Activated CD8-positive, alpha-beta memory T cell treated with anti-CD3 and anti-CD28 coated beads, Interleukin-2, amount 50 U/mL, for 48 hours (primary cell): Measurements from ENCODE around the gene TTC4.
"Not testable (repeated sequence)": the region's sequence is repeated elsewhere in the genome, so short reads cannot be mapped to it uniquely, and the experiment has no call there.

Experiments
- DNase-seq: peaks from one replicate; pipeline ENCODE4 v3.0.0-alpha.2; 2020

Gene TTC4

GRCh38 chr1:54751426-54751825 is 35.8 kb downstream of the TTC4 start:
- DNase-seq, result no peak

GRCh38 chr1:54754045-54754444 is 38.4 kb downstream of the TTC4 start:
- no peak for DNase-seq

DNA sequence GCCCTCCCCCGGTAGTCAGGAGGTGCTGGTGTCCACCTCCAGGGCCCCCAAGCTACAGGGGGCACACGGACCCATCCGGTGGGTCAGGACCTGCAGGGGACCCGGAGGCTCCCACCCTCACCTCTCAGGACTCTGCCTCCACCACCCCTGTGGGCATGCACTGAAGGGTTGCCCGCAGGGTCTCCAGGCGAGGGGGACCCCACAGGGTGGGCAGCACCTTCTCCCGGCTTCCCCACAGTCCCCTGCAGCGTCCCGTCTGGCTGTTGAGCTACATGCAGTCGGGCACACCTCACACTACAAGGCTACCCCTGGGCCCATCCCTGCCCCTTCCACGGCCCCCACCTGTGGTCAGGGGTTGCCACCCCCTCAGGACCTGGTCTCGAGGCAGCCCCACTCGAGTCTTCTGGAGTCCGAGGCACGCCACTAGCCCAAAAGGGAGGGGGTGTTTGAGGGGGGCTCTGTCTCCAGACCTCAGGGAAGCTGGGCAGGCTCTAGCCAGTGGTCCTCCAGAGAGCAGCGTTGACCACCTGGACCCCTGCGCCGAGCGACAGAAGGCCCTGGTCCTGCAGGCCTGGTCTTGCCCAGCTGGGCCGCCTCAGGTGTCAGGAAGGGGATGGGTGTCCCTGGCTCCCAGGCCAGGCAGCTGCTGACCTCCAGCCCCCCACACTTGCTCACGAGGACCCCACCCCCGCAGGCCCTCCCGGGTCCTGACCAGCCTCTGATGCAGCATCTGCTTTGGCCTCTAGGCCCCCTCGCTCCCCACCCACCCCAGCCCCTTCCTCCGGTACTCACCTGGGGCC is 39.0 kb downstream of the TTC4 start:
- no peak for DNase-seq

DNA sequence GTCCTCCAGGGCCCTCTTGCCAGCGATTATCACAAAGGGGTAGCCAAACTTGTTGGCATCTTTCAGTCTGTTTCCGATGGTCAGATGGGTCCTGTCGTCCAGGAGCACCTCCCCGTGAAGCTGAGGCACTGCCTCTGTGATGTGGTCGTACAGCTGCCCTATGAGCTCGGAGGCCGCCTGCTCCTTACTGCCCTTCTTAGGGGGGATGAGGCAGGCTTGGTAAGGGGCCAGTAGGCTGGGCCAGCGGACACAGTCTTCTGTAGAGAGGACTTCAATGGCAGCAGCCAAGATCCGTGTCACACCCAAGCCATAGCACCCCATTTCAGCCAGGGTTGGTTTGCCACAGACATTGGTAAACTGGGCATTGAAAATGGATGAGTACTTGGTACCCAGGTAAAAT is 42.2 kb downstream of the TTC4 start:
- DNase-seq, result no peak

GRCh38 chr1:54758678-54759348 is 43.2 kb downstream of the TTC4 start:
- no peak for DNase-seq

DNA sequence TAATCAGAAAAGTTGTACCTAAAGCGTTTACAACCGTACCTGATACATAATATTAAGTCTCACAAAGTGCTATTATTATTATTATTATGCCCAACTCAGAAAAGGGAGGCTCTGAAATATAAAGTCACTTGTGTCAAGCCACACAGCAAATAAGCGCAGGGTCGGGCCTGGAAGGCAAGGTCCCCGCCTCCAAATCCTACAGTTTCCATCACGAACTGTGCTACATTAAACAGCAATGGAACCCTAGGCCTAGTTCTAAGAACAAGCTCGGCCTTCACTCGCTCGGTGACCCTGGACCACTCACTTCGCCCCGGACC is 48.1 kb downstream of the TTC4 start:
- DNase-seq, result no peak

GRCh38 chr1:54764133-54764921 is 48.7 kb downstream of the TTC4 start, which contains the start of gene PARS2:
Gene PARS2 (minus strand): TSS chr1:54764523. CDS start chr1:54759161, 5,362 bp downstream.
- DNase-seq, result peak; percentile 97

GRCh38 chr1:54764922-54765561 is 49.4 kb downstream of the TTC4 start:
- DNase-seq, result no peak

GRCh38 chr1:54766726-54767125 is 51.1 kb downstream of the TTC4 start:
- DNase-seq, result no peak

- no peak for DNase-seq
Observed at GRCh38 chr1:54767526-54767925, 51.9 kb downstream of the TTC4 start.

GRCh38 chr1:54768093-54768492 is 52.4 kb downstream of the TTC4 start:
- DNase-seq, result no peak

DNA sequence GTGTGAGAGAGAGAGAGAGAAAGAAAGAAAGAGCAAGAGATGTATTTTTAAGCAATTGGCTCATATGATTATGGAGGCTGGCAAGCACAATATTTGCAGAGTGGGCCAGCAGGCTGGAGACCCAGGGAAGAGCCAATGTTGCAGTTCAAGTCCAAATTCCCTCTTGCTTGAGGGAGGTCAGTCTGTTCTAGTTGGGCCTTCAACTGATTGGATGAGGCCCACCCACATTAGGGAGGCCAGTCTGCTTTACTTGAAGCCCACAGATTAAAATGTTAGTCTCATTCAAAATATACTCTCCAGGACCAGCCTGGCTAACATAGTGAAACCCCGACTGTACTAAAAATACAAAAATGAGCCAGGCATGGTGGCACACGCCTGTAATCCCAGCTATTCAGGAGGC is 57.3 kb downstream of the TTC4 start:
- no peak for DNase-seq

DNA sequence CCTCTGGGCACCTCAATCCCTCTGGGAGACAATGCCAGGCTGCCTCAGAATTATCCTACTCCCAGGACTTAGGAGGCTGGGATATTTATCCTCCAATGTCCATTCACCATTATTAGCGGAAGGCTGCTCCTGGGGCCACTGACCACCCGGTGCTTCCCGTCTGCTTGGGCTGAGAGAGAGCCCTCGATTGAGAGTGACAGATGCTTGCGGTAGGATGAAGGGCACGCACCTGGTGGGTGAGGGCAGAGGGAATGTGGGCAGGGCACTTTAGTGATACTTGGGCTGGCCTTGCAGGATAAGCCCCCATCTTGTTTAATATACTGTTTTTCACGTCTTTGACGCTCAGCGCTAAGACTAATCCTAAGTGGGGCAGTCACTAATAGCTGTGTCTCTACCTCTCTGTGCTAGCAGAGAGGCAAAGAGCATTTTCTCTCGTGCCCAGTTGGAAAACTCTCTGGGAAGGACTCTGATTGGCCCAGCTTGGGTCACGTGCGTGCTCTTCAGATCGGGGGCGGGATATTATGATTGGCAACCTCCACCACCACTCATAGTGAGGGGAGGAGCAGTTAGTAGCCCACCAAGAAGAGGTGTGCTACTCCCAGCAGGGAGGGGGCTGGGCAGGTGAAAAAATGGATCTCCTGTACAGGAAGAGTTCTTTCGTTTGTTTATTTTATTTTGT is 59.3 kb downstream of the TTC4 start:
- DNase-seq, result no peak

DNA sequence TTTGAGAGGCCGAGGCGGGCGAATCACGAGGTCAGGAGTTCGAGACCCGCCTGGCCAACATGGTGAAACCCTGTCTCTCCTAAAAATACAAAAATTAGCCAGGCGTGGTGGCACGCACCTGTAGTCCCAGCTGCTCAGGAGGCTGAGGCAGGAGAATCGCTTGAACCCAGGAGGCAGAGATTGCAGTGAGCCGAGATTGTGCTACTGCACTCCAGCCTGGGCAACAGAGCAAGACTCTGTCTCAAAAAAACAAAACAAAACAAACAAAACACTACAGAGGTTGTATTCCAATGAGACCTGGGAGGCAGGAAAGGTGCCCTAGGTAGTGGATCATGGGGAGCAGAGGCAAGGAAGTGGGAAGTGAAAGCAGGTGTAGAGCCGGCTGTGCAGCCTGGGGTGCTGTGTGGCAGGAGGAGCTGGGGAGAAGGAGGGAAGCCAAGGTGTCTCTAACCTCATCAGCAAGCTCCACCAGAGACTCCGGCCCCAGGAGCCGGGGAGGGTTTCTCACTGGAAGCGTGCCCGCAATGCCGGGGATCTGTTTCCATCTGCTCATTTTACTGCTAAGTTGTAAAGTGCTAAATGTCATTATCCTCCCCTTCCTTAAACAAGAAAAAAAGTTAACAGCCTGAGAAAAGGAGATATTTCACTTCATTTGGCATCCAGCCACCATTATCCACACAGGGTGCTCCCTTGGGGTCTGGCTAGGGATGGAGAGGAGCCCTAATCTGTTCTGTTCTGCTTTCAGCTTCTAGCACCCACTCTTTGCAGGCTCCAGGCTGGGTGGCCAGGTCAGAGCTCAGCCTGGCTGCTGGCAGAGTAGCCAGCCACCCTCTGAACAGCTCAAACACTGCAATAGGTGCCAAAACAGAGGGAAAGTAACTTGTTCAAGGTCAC is 60.4 kb downstream of the TTC4 start:
- DNase-seq, result not testable (repeated sequence)

DNA sequence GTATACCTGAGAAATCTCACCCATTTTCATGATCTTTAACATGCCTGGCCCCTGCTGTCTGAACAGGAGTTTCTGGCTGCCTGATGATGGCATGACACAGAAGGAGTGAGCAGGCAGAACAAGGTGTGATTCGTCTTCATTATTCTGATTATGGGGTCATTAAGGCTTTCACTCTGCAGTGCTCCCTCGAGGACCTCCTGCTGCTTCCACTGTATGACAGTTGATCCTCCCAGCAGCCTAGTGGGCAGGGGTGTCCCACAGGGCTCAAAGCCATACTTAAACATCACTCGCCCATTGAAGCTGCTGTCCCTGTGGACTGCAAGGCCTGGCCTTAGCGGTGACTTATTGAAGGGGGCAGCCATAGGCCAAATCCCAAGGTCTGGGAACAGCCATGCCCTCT is 61.4 kb downstream of the TTC4 start:
- DNase-seq, result no peak

- DNase-seq, result no peak
Observed at GRCh38 chr1:54777431-54777830, 61.8 kb downstream of the TTC4 start.

GRCh38 chr1:54781023-54781723 is 65.5 kb downstream of the TTC4 start:
- no peak for DNase-seq

- no peak for DNase-seq
Observed at GRCh38 chr1:54782156-54782555, 66.5 kb downstream of the TTC4 start.

DNA sequence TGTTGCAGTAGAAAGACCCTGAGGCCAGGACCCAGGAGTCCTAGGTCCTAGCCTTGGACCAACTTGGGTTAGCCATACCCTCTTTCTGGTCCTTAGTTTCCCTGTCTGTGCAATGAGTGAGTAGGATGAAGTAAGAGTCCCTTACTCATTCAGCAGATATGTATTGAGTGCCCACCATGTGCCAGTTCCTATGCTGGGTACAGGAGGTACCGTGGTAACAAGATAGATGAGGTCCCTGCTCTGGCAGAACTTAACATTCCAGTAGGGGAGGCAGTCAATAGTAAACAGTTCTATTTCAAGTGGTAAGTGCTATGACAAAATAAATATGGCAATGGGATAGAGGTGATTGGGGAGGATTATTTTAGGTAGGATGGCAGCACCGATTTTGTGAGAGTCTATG is 66.9 kb downstream of the TTC4 start:
- no peak for DNase-seq

GRCh38 chr1:54784066-54784465 is 68.4 kb downstream of the TTC4 start:
- no peak for DNase-seq

DNA sequence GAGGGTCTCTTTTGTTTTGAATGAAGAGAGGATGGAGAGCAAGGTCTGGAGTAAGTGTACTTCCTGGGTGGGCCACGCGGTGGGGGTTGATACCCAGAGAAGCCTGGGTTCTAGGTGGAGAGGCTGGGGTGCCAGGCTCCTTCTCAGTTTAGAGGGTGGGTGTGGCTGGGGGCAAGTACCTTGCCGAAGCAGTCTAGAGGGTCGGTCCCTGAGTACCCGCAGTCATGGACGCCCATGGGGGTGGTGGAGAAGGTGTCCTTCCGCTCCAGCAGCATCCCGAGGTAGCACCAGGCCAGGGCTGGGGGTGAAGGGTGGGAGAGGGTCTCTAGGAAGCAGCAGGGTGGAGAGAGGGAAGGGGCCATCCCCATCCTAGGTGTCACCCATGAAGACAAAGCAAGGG is 71.1 kb downstream of the TTC4 start:
- no peak for DNase-seq
